HFFc6 (cell line): Measurements from ENCODE around the gene SS18L1. TPM values are rescaled to one million over a fixed set of nuclear protein-coding genes. Genes with fewer than 3 reads are reported as not detected.
A peak's percentile ranks its signal among the peaks of the same experiment; 100 is the strongest.

Source experiments
- DNase-seq: peaks from one replicate; pipeline ENCODE4 v3.0.0-alpha.2; 2018
- H3K27ac Mint-ChIP-seq: 2 replicates; pipeline ENCODE4 v1.8.0; 2020; ENCODE audit warnings: mild to moderate bottlenecking, mixed read lengths
- H3K27me3 Mint-ChIP-seq: 2 replicates; pipeline ENCODE4 v1.8.0; 2021; ENCODE audit warnings: mild to moderate bottlenecking, moderate library complexity, mixed read lengths; ENCODE audit not compliant: insufficient read depth
- H3K36me3 Mint-ChIP-seq: 2 replicates; pipeline ENCODE4 v1.8.0; 2021; ENCODE audit warnings: low read depth, mixed read lengths
- H3K4me1 Mint-ChIP-seq: 2 replicates; pipeline ENCODE4 v1.8.0; 2020; ENCODE audit warnings: low read depth, mixed read lengths
- H3K4me3 Mint-ChIP-seq: 2 replicates; pipeline ENCODE4 v1.8.0; 2020; ENCODE audit warnings: mild to moderate bottlenecking, moderate library complexity, mixed read lengths
- H3K9me3 Mint-ChIP-seq: 2 replicates; pipeline ENCODE4 v1.8.0; 2020; ENCODE audit warnings: mild to moderate bottlenecking, mixed read lengths
- total RNA-seq, 6 experiments: library from RNA; stranded (reverse); fragmentation: NEBNext Ultra II Directional; extraction: Animal tissue kit (Norgen Biotek cat#: 25700); gene quantifications; 2 replicates in 1 of 6; 3 replicates in 5 of 6; pipeline ENCODE4 v1.2.3, GENCODE V29; 2021
- TF ChIP-seq, protein P1 (sequence below): fragments of 200-600 bp; sonication (generic); IDR thresholded peaks from 2 replicates; pipeline ENCODE4 v1.5.0; 2021; ENCODE audit warnings: antibody characterized with exemption, mild to moderate bottlenecking

The SS18L1 gene
- total RNA-seq, 6 experiments from 2014 or later: 5.5 to 7.9 (median 5.9) TPM

- Mint-ChIP-seq H3K4me1 (peaks cover 25% of the 10 kb centered on the region), H3K9me3 (no peaks in the 10 kb centered on the region), H3K4me3 (no peak overlapping the region), H3K27me3 (peaks cover 12% of the 10 kb centered on the region), H3K27ac (peak overlapping the region; percentile 68), H3K36me3 (peaks cover 50% of the 10 kb centered on the region)
- no peak for DNase-seq
- TF ChIP-seq, protein P1, sequence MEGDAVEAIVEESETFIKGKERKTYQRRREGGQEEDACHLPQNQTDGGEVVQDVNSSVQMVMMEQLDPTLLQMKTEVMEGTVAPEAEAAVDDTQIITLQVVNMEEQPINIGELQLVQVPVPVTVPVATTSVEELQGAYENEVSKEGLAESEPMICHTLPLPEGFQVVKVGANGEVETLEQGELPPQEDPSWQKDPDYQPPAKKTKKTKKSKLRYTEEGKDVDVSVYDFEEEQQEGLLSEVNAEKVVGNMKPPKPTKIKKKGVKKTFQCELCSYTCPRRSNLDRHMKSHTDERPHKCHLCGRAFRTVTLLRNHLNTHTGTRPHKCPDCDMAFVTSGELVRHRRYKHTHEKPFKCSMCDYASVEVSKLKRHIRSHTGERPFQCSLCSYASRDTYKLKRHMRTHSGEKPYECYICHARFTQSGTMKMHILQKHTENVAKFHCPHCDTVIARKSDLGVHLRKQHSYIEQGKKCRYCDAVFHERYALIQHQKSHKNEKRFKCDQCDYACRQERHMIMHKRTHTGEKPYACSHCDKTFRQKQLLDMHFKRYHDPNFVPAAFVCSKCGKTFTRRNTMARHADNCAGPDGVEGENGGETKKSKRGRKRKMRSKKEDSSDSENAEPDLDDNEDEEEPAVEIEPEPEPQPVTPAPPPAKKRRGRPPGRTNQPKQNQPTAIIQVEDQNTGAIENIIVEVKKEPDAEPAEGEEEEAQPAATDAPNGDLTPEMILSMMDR: no peak
These were observed 5.9 kb upstream of the SS18L1 start for GRCh38 chr20:62137478-62138203.

- H3K36me3 Mint-ChIP-seq: peaks cover 50% of the 10 kb centered on the region
- H3K4me3 Mint-ChIP-seq: peak overlapping the region; percentile 30; the same call in 1 of the 2 replicates
- no peaks in the 10 kb centered on the region for H3K9me3 Mint-ChIP-seq
These were observed 5.4 kb upstream of the SS18L1 start for GRCh38 chr20:62138204-62138543.

GRCh38 chr20:62138912-62139311, 4.7 kb upstream of the SS18L1 start:
- peak overlapping the region; percentile 9; the same call in 1 of the 2 replicates for H3K27ac Mint-ChIP-seq
- peaks cover 50% of the 10 kb centered on the region for H3K36me3 Mint-ChIP-seq
- H3K4me3 Mint-ChIP-seq: no peak overlapping the region
- TF ChIP-seq, protein P1: no peak
- DNase-seq: no peak
- H3K9me3 Mint-ChIP-seq: no peaks in the 10 kb centered on the region
- peaks cover 25% of the 10 kb centered on the region for H3K4me1 Mint-ChIP-seq
- peaks cover 12% of the 10 kb centered on the region for H3K27me3 Mint-ChIP-seq

More at GRCh38 chr20:62138204-62138543, 5.4 kb upstream of the SS18L1 start:
- peak overlapping the region; percentile 68; the same call in 1 of the 2 replicates for H3K27ac Mint-ChIP-seq
- peaks cover 12% of the 10 kb centered on the region for H3K27me3 Mint-ChIP-seq
- peaks cover 25% of the 10 kb centered on the region for H3K4me1 Mint-ChIP-seq
- DNase-seq: no peak
- TF ChIP-seq, protein P1: no peak

- TF ChIP-seq, protein P1: no peak
- H3K4me1 Mint-ChIP-seq: peaks cover 29% of the 10 kb centered on the region
- H3K27ac Mint-ChIP-seq: no peak overlapping the region
- H3K27me3 Mint-ChIP-seq: peaks cover 12% of the 10 kb centered on the region
- peaks cover 50% of the 10 kb centered on the region for H3K36me3 Mint-ChIP-seq
- H3K4me3 Mint-ChIP-seq: no peak overlapping the region
- no peak for DNase-seq
- H3K9me3 Mint-ChIP-seq: no peaks in the 10 kb centered on the region
These were observed 3.9 kb upstream of the SS18L1 start for GRCh38 chr20:62139636-62140035.

DNA sequence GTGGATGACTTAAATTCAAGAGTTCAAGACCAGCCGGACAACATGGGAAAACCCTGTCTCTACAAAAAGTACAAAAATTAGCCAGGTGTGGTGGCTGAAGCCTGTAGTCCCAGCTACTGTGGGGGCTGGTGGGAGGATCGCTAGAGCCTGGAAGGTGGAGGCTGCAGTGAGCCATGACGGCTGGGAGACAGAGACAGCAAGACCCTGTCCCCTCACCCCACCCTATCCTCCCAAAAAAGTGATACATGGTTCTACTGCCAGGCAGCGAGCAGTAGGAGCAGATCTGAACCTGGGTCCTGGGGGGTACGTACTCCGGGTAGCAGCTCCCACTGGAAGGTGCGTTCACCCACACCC, 2.5 kb upstream of the SS18L1 start:
- H3K36me3 Mint-ChIP-seq: peaks cover 49% of the 10 kb centered on the region

More for the DNA sequence above, 2.5 kb upstream of the SS18L1 start:
- DNase-seq: no peak
- H3K4me3 Mint-ChIP-seq: peak overlapping the region; percentile 90
- peaks cover 12% of the 10 kb centered on the region for H3K27me3 Mint-ChIP-seq
- TF ChIP-seq, protein P1: no peak
- H3K27ac Mint-ChIP-seq: peak overlapping the region; percentile 81
- peaks cover 43% of the 10 kb centered on the region for H3K4me1 Mint-ChIP-seq
- no peaks in the 10 kb centered on the region for H3K9me3 Mint-ChIP-seq
